ENCODE data around the gene OR51E1.
A peak's percentile ranks its signal among the peaks of the same experiment; 100 is the strongest.

The OR51E1 gene

GRCh38 chr11:4607096-4607495 is 36.7 kb upstream of the OR51E1 start:
- Histone ChIP-seq H3K9me3 (ENCODE audit: insufficient read depth, low read length, severe bottlenecking) (no peaks in the 10 kb centered on the region), H3K79me2 (ENCODE audit: insufficient read depth, low read length) (peaks cover 13% of the 10 kb centered on the region), H3K4me3 (ENCODE audit: low read depth in 1 of 2, low read length in 2 of 2) (peak overlapping the region; percentile 51 to 70), H2AFZ (ENCODE audit: low read depth, low read length) (peak overlapping the region; percentile 82), H4K20me1 (ENCODE audit: insufficient read depth, low read length) (no peaks in the 10 kb centered on the region), H3K9ac (ENCODE audit: low read depth, low read length) (peak overlapping the region; percentile 83), H3K27ac (ENCODE audit: low read length) (peak overlapping the region; percentile 81), H3K36me3 (ENCODE audit: insufficient read depth, low read length) (peaks cover 33% of the 10 kb centered on the region), H3K4me1 (ENCODE audit: insufficient read depth, low read length) (peaks cover 29% of the 10 kb centered on the region), H3K4me2 (ENCODE audit: insufficient read depth, low read length) (peak overlapping the region; percentile 80), H3K27me3 (ENCODE audit: insufficient read depth, low read length, poor library complexity) (no peaks in the 10 kb centered on the region)
- ATAC-seq (ENCODE audit: insufficient read depth, low read depth) (no peak), DNase-seq (no peak)
- no peak for TF ChIP-seq CTCF (IDR thresholded peaks at IDR 0.05; ENCODE audit: borderline replicate concordance, extremely low read depth, low read length, poor library complexity, severe bottlenecking)
- TF ChIP-seq EZH2 (IDR thresholded peaks at IDR 0.05; ENCODE audit: borderline replicate concordance, low read depth, low read length, severe bottlenecking) = no peak

GRCh38 chr11:4607781-4608666 is 35.8 kb upstream of the OR51E1 start, which contains the start of gene TRIM68:
Gene TRIM68, minus strand, starts transcription at chr11:4608231. Its CDS starts 2,727 bp downstream, at chr11:4605504.
- peaks cover 13% of the 10 kb centered on the region for H3K79me2 ChIP-seq (ENCODE audit: insufficient read depth, low read length)
- TF ChIP-seq EZH2 (IDR thresholded peaks at IDR 0.05; ENCODE audit: borderline replicate concordance, low read depth, low read length, severe bottlenecking) = no peak
- no peak for TF ChIP-seq CTCF (IDR thresholded peaks at IDR 0.05; ENCODE audit: borderline replicate concordance, extremely low read depth, low read length, poor library complexity, severe bottlenecking)
- no peaks in the 10 kb centered on the region for H3K9me3 ChIP-seq (ENCODE audit: insufficient read depth, low read length, severe bottlenecking)
- H3K27me3 ChIP-seq (ENCODE audit: insufficient read depth, low read length, poor library complexity) = no peaks in the 10 kb centered on the region
- H3K27ac ChIP-seq (ENCODE audit: low read length) = peak within 1 kb of the TSS; percentile 81
- peak within 1 kb of the TSS; percentile 51 to 70 for H3K4me3 ChIP-seq (ENCODE audit: low read depth in 1 of 2, low read length in 2 of 2)
- H2AFZ ChIP-seq (ENCODE audit: low read depth, low read length) = peak within 1 kb of the TSS; percentile 95
- H3K4me1 ChIP-seq (ENCODE audit: insufficient read depth, low read length) = peaks cover 29% of the 10 kb centered on the region
- peaks cover 24% of the 10 kb centered on the region for H3K36me3 ChIP-seq (ENCODE audit: insufficient read depth, low read length)
- ATAC-seq (ENCODE audit: insufficient read depth, low read depth) (peak; percentile 100), DNase-seq (peak; percentile 97)
- H3K4me2 ChIP-seq (ENCODE audit: insufficient read depth, low read length) = peak within 1 kb of the TSS; percentile 80
- H3K9ac ChIP-seq (ENCODE audit: low read depth, low read length) = peak within 1 kb of the TSS; percentile 83
- no peaks in the 10 kb centered on the region for H4K20me1 ChIP-seq (ENCODE audit: insufficient read depth, low read length)

DNA sequence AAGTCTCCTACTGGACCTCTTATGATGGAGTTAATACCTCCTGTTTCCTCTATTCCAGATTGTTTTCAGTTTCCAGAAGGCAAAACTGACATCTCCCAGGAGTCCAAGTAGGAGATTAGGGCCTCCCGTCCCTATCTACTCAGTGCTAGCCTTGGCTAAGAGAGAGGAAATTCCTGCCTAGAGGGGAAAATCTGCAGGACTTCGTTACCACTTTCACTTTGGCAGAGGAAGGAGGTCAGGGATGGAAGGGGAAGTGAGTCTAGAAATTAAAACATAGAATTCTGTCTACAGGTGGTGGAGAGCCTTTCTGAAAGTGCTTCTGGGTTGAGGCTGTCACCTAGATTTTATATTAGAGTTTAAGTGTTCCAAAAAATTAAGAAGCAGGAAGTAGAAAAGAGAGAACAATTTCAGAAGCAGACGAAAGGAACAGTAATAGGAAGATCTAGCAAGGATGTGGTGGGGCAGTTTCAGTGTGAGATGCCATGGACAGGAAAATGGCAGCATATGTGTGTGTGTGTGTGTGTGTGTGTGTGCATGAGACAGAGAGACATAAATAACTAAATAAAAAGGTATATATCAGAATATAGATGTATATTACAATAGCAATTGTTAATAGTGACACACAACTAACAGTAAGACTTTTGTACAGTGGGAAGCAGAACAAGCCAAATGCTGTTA is 33.4 kb upstream of the OR51E1 start:
- Histone ChIP-seq H2AFZ (ENCODE audit: low read depth, low read length) (peak overlapping the region; percentile 95), H4K20me1 (ENCODE audit: insufficient read depth, low read length) (no peaks in the 10 kb centered on the region), H3K27ac (ENCODE audit: low read length) (no peak overlapping the region), H3K27me3 (ENCODE audit: insufficient read depth, low read length, poor library complexity) (no peaks in the 10 kb centered on the region), H3K4me3 (ENCODE audit: low read depth in 1 of 2, low read length in 2 of 2) (no peak overlapping the region), H3K9me3 (ENCODE audit: insufficient read depth, low read length, severe bottlenecking) (no peaks in the 10 kb centered on the region), H3K36me3 (ENCODE audit: insufficient read depth, low read length) (peaks cover 2% of the 10 kb centered on the region; the same call in 1 of the 2 replicates), H3K4me1 (ENCODE audit: insufficient read depth, low read length) (peaks cover 29% of the 10 kb centered on the region), H3K79me2 (ENCODE audit: insufficient read depth, low read length) (peaks cover 13% of the 10 kb centered on the region), H3K4me2 (ENCODE audit: insufficient read depth, low read length) (peak overlapping the region; percentile 35; the same call in 1 of the 2 replicates), H3K9ac (ENCODE audit: low read depth, low read length) (no peak overlapping the region)
- no peak for TF ChIP-seq EZH2 (IDR thresholded peaks at IDR 0.05; ENCODE audit: borderline replicate concordance, low read depth, low read length, severe bottlenecking)
- no peak for TF ChIP-seq CTCF (IDR thresholded peaks at IDR 0.05; ENCODE audit: borderline replicate concordance, extremely low read depth, low read length, poor library complexity, severe bottlenecking)
- DNase-seq (no peak), ATAC-seq (ENCODE audit: insufficient read depth, low read depth) (no peak)

Data from DND-41 (cell line).